HG03135 (cell line): ENCODE data around the gene GPATCH4.
"Not testable (repeated sequence)": the region's sequence is repeated elsewhere in the genome, so short reads cannot be mapped to it uniquely, and the experiment has no call there.

Source experiments
- ATAC-seq: cut with Tn5 transposase; IDR thresholded peaks from one replicate; pipeline ENCODE4 v1.9.1; 2021; ENCODE audit warnings: mild to moderate bottlenecking, moderate library complexity; ENCODE audit not compliant: unreplicated experiment

GPATCH4 gene

GRCh38 chr1:156581661-156582387, 19.5 kb downstream of the GPATCH4 start:
- ATAC-seq: no peak

GRCh38 chr1:156579472-156579871, 21.8 kb downstream of the GPATCH4 start, which contains the start of gene TTC24:
TSS of gene TTC24 (plus strand) at chr1:156579723. CDS start at chr1:156581365, 1,642 bp downstream.
- no peak for ATAC-seq

GRCh38 chr1:156578055-156578454, 23.2 kb downstream of the GPATCH4 start:
- ATAC-seq: no peak

GRCh38 chr1:156577550-156577949, 23.7 kb downstream of the GPATCH4 start:
- ATAC-seq: no peak

GRCh38 chr1:156574039-156574633, 27.1 kb downstream of the GPATCH4 start:
- ATAC-seq: no peak

GRCh38 chr1:156572663-156573018, 28.6 kb downstream of the GPATCH4 start:
- ATAC-seq: no peak

GRCh38 chr1:156571919-156572662, 29.2 kb downstream of the GPATCH4 start, which contains the start of gene IQGAP3:
TSS of gene IQGAP3 (minus strand) at chr1:156572565. CDS start at chr1:156572529, 36 bp downstream.
- peak; percentile 72 for ATAC-seq

GRCh38 chr1:156571261-156571852, 29.9 kb downstream of the GPATCH4 start:
- no peak for ATAC-seq

GRCh38 chr1:156566436-156566835, 34.8 kb downstream of the GPATCH4 start:
- ATAC-seq: no peak

GRCh38 chr1:156565519-156565918, 35.8 kb downstream of the GPATCH4 start:
- ATAC-seq: no peak

GRCh38 chr1:156560585-156561163, 40.6 kb downstream of the GPATCH4 start:
- ATAC-seq: no peak

- ATAC-seq: no peak
Observed at GRCh38 chr1:156559797-156560385, 41.4 kb downstream of the GPATCH4 start.

- no peak for ATAC-seq
Observed at GRCh38 chr1:156559086-156559796, 42.0 kb downstream of the GPATCH4 start.

GRCh38 chr1:156556354-156556753, 44.9 kb downstream of the GPATCH4 start:
- ATAC-seq: no peak

- no peak for ATAC-seq
Observed at GRCh38 chr1:156555715-156556114, 45.6 kb downstream of the GPATCH4 start.

GRCh38 chr1:156554971-156555370, 46.3 kb downstream of the GPATCH4 start:
- ATAC-seq: no peak

GRCh38 chr1:156553860-156554485, 47.3 kb downstream of the GPATCH4 start:
- no peak for ATAC-seq

GRCh38 chr1:156552937-156553336, 48.3 kb downstream of the GPATCH4 start:
- not testable (repeated sequence) for ATAC-seq

- ATAC-seq: no peak
Observed at GRCh38 chr1:156552518-156552917, 48.8 kb downstream of the GPATCH4 start.
